HG03039 (cell line): Measurements from ENCODE around the gene INF2.

Source experiments
- ATAC-seq: cut with Tn5 transposase; IDR thresholded peaks from one replicate; pipeline ENCODE4 v1.9.1; 2021; ENCODE audit warnings: mild to moderate bottlenecking, moderate library complexity; ENCODE audit not compliant: unreplicated experiment

INF2 gene

GRCh38 chr14:104732931-104733681 is 43.7 kb downstream of the INF2 start:
- ATAC-seq, result no peak

- no peak for ATAC-seq
These were observed 44.7 kb downstream of the INF2 start for GRCh38 chr14:104734051-104734587.

GRCh38 chr14:104734601-104734990 is 45.2 kb downstream of the INF2 start:
- no peak for ATAC-seq

GRCh38 chr14:104734991-104735779 is 45.8 kb downstream of the INF2 start:
- ATAC-seq, result no peak

- no peak for ATAC-seq
These were observed 46.6 kb downstream of the INF2 start for GRCh38 chr14:104735830-104736642.

- ATAC-seq, result no peak
These were observed 49.1 kb downstream of the INF2 start for GRCh38 chr14:104738375-104739019.

GRCh38 chr14:104739026-104739425 is 49.6 kb downstream of the INF2 start:
- ATAC-seq, result no peak

GRCh38 chr14:104739546-104740516 is 50.4 kb downstream of the INF2 start:
- no peak for ATAC-seq

- no peak for ATAC-seq
These were observed 51.8 kb downstream of the INF2 start for GRCh38 chr14:104741108-104741802.

GRCh38 chr14:104741803-104742251 is 52.4 kb downstream of the INF2 start:
- no peak for ATAC-seq

- no peak for ATAC-seq
These were observed 53.4 kb downstream of the INF2 start for GRCh38 chr14:104742586-104743455.

GRCh38 chr14:104743461-104744380 is 54.3 kb downstream of the INF2 start:
- no peak for ATAC-seq

GRCh38 chr14:104744484-104744883 is 55.1 kb downstream of the INF2 start:
- no peak for ATAC-seq

GRCh38 chr14:104745431-104745830 is 56.0 kb downstream of the INF2 start:
- ATAC-seq, result no peak

- no peak for ATAC-seq
These were observed 56.7 kb downstream of the INF2 start for GRCh38 chr14:104746071-104746545.

GRCh38 chr14:104746934-104747481 is 57.6 kb downstream of the INF2 start:
- no peak for ATAC-seq
